NCI-H2196 (cell line): ENCODE data around the gene SLC25A4.
A peak's percentile ranks its signal among the peaks of the same experiment; 100 is the strongest.
"Not testable (repeated sequence)": the region's sequence is repeated elsewhere in the genome, so short reads cannot be mapped to it uniquely, and the experiment has no call there.

Experiments
- DNase-seq: peaks from one replicate; lab custom pipeline; 2025; ENCODE audit not compliant: unreplicated experiment; lab: John Stamatoyannopoulos, UW

SLC25A4 gene

GRCh38 chr4:185142912-185143600 lies at the start of gene SLC25A4:
SLC25A4 (plus strand) TSS chr4:185143266; CDS start chr4:185143373, 107 bp downstream.
- DNase-seq: peak; percentile 67

DNA sequence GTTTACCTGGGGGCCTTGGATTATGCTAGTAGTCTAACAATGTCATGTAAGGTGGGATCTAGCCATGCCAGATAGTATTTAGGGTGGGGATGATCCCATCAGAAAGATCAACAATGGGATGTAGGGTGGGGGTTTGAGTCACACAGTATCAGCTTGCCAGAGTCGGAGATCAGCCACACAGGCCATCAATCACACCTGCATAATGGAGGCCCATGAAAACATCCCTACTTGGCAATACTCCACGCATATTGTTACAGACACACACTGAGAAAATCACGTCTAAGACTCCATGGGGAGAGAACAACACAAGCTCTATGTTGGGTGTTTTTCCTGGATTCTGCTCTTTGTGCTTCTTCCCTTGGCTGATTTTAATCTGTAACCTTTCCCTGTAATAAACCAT lies 49.5 kb upstream of the SLC25A4 start:
- no peak for DNase-seq

- DNase-seq: peak; percentile 28
Observed at GRCh38 chr4:185096032-185096653, 46.9 kb upstream of the SLC25A4 start.

DNA sequence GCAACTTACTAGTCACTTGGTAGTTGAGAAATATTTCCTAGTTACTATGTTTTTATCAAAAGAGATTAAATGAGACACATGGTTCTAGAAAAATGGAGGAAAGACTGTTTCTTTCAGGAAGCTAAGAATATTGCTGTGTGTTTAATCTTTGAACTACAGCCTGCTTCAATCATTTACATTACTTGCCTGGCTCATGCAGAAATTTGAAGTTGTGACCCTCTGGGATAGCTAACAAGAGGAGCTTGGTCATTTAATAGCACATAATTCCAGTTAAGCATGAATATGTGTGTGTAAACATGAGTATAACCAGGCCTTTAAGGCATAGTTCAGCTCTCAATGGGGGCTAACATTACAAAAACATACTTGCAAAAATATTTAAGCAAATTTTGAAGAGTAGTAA lies 44.6 kb upstream of the SLC25A4 start:
- no peak for DNase-seq

DNA sequence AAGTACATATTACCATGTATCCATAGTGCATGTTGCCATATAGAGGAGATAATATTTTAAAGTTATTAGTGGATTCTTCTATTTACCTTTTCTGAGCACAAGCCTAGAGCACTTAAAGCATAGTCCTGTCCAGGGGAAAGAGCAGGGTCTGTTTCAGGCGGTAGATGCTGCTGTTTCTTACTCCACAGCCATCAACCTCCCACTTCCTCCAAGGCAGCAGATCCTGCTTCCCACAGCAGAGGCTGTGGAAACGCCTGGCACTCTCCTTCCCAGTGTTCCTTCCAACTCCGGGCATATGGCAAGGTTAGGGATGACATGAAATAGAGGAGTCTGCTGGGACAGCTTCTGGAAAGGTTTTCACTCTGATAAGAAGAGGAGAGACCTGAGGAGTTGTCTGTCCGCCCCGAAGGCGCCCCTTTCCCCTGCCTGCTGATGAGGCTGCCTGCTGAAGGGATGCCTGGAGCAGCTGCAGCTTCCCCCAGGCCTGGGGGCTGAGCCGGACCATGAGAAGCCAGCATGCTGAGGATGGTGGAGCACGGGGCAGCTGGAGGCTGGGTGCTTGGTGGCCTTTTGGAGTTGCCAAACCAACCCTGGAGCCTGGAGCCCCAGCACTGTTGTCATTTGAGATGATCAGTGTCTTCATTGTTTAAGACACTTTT lies 43.9 kb upstream of the SLC25A4 start:
- DNase-seq: no peak

DNA sequence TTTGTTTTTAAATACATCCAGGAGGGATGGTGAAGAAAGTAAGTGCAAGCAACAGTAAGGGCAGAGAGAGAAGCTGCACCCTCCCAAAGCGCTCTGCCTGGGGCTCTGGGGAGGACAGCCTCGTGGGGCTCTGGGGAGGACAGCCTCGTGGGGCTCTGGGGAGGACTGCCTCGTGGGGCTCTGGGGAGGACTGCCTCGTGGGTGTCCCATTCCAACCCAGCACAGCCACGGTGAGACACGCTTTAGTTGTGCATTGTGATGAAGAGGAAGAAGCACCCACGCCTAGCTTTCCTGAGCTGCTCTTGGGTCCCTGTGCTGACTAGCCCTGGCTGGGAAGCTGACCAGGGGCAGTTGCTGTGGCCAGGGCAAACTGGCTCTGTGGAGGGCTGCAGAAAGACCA lies 43.1 kb upstream of the SLC25A4 start:
- no peak for DNase-seq

DNA sequence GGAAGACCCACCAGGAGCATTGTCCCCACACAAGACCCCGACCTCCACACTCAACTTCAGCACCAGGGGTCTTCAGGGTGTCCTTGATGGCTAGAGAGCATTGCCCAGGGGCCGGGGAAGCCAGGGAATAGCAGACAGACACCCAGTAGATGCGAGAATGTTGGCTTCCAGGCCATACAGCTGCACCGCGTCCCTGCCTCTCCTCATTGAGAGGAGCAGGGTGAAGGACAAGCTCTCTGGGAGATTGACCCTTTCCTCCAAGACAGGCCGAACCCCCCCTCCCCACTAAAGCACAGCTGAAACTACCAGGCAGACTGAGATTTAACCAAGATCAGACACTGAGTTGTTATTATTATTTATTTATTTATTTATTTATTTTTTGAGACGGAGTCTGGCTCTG lies 42.6 kb upstream of the SLC25A4 start:
- DNase-seq: no peak

- DNase-seq: no peak
Observed at GRCh38 chr4:185101354-185101890, 41.6 kb upstream of the SLC25A4 start.

DNA sequence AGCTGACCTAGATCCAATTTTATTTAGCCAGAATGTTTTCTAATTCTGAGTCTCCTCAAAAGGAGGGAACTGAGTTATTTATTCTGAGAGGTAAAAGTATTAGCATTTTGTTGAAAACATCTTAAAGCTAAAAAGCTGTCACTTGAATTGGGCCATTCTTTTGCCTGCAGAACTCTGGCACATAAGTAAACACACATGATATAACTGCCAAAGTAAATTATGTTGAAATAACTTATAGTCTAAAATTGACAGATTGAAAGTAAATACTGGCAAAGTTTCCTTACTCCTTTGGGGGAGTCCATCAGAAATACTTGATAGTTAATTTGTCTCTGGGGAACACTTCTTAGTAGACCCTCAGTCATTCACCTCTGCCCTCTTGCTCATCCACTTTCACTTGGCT lies 38.3 kb upstream of the SLC25A4 start:
- DNase-seq: no peak

- no peak for DNase-seq
Observed at GRCh38 chr4:185106353-185106752, 36.7 kb upstream of the SLC25A4 start.

- not testable (repeated sequence) for DNase-seq
Observed at GRCh38 chr4:185107574-185107973, 35.5 kb upstream of the SLC25A4 start.

GRCh38 chr4:185108185-185108584 lies 34.9 kb upstream of the SLC25A4 start:
- no peak for DNase-seq

- no peak for DNase-seq
Observed at GRCh38 chr4:185108669-185109068, 34.4 kb upstream of the SLC25A4 start.

- DNase-seq: no peak
Observed at GRCh38 chr4:185109736-185110135, 33.3 kb upstream of the SLC25A4 start.

GRCh38 chr4:185110375-185110823 lies 32.7 kb upstream of the SLC25A4 start:
- DNase-seq: no peak

DNA sequence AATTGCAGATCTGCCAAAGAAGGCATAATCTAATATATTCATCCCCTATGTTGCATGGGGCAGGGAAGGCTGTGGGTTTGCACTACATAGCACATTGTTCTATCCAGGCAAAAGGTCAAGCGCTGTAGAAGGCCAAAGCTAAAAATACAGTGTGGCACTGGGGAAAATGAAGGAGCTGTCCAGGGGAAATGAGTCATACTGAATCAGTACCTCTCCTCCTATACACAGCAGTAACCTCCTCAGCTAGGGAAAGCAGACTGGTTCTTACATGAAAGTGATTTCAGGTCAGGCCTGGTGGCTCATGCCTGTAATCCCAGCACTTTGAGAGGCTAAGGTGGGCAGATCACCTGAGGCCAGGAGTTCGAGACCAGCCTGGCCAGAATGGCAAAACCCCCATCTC lies 31.0 kb upstream of the SLC25A4 start:
- no peak for DNase-seq

GRCh38 chr4:185113340-185113739 lies 29.7 kb upstream of the SLC25A4 start:
- DNase-seq: no peak

GRCh38 chr4:185115827-185116232 lies 27.2 kb upstream of the SLC25A4 start:
- peak; percentile 73 for DNase-seq

DNA sequence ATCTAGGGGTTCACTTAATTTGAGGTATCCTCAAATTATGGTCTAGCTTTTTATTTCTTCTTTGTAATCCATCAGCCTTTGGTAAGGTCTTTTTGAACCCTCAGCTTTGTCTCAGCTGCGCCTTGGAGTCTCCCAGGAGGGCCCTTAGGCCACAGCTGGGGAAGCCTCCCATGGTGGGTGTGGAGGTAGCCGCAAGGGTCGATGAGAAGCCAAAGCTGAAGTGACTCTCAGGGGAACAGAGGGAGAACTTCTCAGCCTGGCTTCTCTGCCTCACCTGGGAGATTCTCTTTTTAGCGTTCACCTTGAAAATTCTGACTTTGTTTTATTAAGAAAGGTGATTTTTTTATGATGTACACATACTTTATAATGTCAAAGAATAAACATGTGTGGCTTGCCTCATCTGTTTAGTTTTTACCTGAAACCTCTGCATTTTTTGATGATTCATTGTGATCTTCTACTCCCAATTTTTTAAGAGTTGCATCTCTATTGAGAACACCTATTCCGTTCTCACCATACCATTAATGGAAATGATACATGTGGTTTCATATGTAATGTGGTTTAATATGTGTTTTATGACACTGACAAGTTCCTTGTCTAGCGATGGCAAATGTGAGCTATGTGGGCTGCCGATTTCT lies 25.6 kb upstream of the SLC25A4 start:
- DNase-seq: no peak

DNA sequence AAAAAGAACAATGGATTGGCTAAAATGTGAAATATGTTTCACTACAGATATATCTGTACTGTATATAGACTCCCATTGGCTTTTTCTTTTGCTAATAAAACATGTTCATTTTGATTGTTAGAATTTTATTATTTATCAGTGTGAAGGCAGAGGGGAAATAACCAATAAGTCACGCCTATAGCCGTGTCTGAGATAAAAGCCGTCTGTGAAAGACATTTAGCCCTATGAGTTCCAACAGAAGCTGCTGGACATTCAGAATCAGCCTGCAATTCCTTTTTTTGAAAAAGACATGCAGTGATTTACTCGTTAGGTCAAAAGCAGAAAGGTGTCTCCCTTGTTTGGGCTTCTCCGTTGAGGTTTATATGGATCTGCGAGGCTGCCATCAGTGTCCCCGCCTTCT lies 24.2 kb upstream of the SLC25A4 start:
- DNase-seq: no peak

DNA sequence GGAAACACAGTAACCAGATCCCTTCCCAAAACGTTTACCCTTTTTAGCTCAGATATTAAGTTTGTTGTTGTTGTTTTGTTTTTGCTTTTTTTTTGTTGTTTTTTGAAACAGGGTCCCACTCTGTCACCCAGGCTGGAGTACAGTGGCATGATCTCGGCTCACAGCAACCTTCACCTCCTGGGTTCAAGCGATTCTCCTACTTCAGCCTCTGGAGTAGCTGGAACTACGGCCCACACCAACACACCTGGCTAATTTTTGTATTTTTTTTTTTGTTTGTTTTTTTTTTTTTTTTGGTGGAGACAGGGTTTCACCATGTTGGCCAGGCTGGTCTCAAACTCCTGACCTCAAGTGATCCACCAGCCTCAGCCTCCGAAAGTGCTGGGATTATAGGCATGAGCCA lies 23.6 kb upstream of the SLC25A4 start:
- DNase-seq: not testable (repeated sequence)
